ENCODE measurements around the gene NUDT15.
"Not testable (repeated sequence)": the region's sequence is repeated elsewhere in the genome, so short reads cannot be mapped to it uniquely, and the experiment has no call there.

The NUDT15 gene

DNA sequence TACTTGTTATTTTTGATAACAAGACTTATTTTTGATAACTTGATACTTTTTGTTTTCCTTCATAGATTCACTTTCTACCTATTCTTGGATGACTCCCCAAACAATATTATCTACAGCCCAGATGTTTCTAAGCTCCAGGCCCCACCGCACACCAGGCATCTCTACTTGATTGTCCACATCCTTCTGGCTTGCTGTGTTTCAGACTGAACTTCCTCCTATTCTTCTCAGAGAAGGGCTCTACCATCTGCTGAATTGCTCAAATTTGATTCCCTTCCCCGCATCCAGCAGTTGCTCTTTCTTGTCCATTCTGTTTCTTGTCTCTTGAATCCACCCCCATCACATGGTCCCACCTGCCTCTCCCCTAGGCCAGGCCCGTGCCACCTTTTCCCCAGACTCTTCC is 13.0 kb downstream of the NUDT15 start:
- Histone ChIP-seq H3K4me3 (ENCODE audit: low read depth in 1 of 2, low read length in 2 of 2) (no peak overlapping the region), H3K27me3 (ENCODE audit: insufficient read depth, low read length, poor library complexity) (no peaks in the 10 kb centered on the region), H4K20me1 (ENCODE audit: insufficient read depth, low read length) (no peaks in the 10 kb centered on the region), H3K79me2 (ENCODE audit: insufficient read depth, low read length) (no peaks in the 10 kb centered on the region; the same call in 1 of the 2 replicates), H3K9me3 (ENCODE audit: insufficient read depth, low read length, severe bottlenecking) (no peaks in the 10 kb centered on the region), H3K36me3 (ENCODE audit: insufficient read depth, low read length) (peaks cover 83% of the 10 kb centered on the region), H3K27ac (ENCODE audit: low read length) (no peak overlapping the region), H2AFZ (ENCODE audit: low read depth, low read length) (no peak overlapping the region), H3K4me1 (ENCODE audit: insufficient read depth, low read length) (no peaks in the 10 kb centered on the region), H3K9ac (ENCODE audit: low read depth, low read length) (no peak overlapping the region), H3K4me2 (ENCODE audit: insufficient read depth, low read length) (no peak overlapping the region)
- DNase-seq (no peak), ATAC-seq (ENCODE audit: insufficient read depth, low read depth) (no peak)
- TF ChIP-seq, protein P1, sequence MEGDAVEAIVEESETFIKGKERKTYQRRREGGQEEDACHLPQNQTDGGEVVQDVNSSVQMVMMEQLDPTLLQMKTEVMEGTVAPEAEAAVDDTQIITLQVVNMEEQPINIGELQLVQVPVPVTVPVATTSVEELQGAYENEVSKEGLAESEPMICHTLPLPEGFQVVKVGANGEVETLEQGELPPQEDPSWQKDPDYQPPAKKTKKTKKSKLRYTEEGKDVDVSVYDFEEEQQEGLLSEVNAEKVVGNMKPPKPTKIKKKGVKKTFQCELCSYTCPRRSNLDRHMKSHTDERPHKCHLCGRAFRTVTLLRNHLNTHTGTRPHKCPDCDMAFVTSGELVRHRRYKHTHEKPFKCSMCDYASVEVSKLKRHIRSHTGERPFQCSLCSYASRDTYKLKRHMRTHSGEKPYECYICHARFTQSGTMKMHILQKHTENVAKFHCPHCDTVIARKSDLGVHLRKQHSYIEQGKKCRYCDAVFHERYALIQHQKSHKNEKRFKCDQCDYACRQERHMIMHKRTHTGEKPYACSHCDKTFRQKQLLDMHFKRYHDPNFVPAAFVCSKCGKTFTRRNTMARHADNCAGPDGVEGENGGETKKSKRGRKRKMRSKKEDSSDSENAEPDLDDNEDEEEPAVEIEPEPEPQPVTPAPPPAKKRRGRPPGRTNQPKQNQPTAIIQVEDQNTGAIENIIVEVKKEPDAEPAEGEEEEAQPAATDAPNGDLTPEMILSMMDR (IDR thresholded peaks at IDR 0.05; ENCODE audit: borderline replicate concordance, extremely low read depth, low read length, poor library complexity, severe bottlenecking) = no peak
- TF ChIP-seq EZH2 (IDR thresholded peaks at IDR 0.05; ENCODE audit: borderline replicate concordance, low read depth, low read length, severe bottlenecking) = no peak

DNA sequence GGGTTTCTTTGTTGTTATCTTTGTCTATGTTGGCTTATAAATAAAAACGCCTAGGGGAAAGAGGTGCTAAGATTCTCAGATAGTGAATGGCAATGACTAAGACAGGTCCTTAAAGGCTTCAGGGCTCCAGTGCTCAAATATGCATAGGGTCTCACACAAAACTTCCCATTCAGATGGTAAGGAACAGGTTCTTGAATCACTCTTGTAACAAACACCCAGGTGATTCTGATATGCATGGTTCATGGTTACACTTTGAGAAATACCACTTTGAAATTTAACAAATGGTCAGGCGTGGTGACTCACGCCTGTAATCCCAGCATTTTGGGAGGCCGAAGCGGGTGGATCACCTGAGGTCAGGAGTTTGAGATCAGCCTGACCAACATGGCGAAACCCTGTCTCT is 17.1 kb downstream of the NUDT15 start:
- Histone ChIP-seq H3K27me3 (ENCODE audit: insufficient read depth, low read length, poor library complexity) (no peaks in the 10 kb centered on the region), H3K4me3 (ENCODE audit: low read depth in 1 of 2, low read length in 2 of 2) (no peak overlapping the region), H3K36me3 (ENCODE audit: insufficient read depth, low read length) (peaks cover 53% of the 10 kb centered on the region), H3K9me3 (ENCODE audit: insufficient read depth, low read length, severe bottlenecking) (no peaks in the 10 kb centered on the region), H4K20me1 (ENCODE audit: insufficient read depth, low read length) (no peaks in the 10 kb centered on the region), H3K27ac (ENCODE audit: low read length) (no peak overlapping the region), H3K4me1 (ENCODE audit: insufficient read depth, low read length) (no peaks in the 10 kb centered on the region), H3K79me2 (ENCODE audit: insufficient read depth, low read length) (no peaks in the 10 kb centered on the region; the same call in 1 of the 2 replicates), H3K4me2 (ENCODE audit: insufficient read depth, low read length) (no peak overlapping the region), H2AFZ (ENCODE audit: low read depth, low read length) (no peak overlapping the region), H3K9ac (ENCODE audit: low read depth, low read length) (no peak overlapping the region)
- DNase-seq = no peak
- TF ChIP-seq, protein P1 (IDR thresholded peaks at IDR 0.05; ENCODE audit: borderline replicate concordance, extremely low read depth, low read length, poor library complexity, severe bottlenecking) = no peak
- TF ChIP-seq EZH2 (IDR thresholded peaks at IDR 0.05; ENCODE audit: borderline replicate concordance, low read depth, low read length, severe bottlenecking) = no peak
- no peak for ATAC-seq (ENCODE audit: insufficient read depth, low read depth)

DNA sequence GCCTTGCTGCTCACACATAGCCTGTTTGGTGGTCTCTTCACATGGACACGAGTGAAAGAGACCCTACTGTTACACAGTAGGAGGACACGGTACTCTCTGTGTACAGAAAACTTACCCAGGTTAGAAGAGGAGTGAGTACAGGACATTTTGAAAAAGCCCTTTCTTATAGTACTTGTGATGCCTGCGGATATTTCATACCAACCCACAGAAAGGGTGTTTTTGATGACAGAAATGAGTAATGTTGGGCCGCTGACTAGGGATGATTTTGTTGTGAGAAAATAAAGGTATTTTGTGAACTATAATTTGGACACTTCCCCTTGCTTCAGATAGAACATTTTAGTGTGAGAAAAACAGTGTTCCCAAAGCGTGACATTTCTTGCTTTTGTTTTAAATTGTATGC is 18.2 kb downstream of the NUDT15 start:
- TF ChIP-seq EZH2 (IDR thresholded peaks at IDR 0.05; ENCODE audit: borderline replicate concordance, low read depth, low read length, severe bottlenecking) = no peak
- TF ChIP-seq, protein P1 (IDR thresholded peaks at IDR 0.05; ENCODE audit: borderline replicate concordance, extremely low read depth, low read length, poor library complexity, severe bottlenecking) = no peak
- DNase-seq (no peak), ATAC-seq (ENCODE audit: insufficient read depth, low read depth) (no peak)
- Histone ChIP-seq H3K9ac (ENCODE audit: low read depth, low read length) (no peak overlapping the region), H3K4me1 (ENCODE audit: insufficient read depth, low read length) (no peaks in the 10 kb centered on the region), H3K27me3 (ENCODE audit: insufficient read depth, low read length, poor library complexity) (no peaks in the 10 kb centered on the region), H3K4me2 (ENCODE audit: insufficient read depth, low read length) (no peak overlapping the region), H3K4me3 (ENCODE audit: low read depth in 1 of 2, low read length in 2 of 2) (no peak overlapping the region), H4K20me1 (ENCODE audit: insufficient read depth, low read length) (no peaks in the 10 kb centered on the region), H3K27ac (ENCODE audit: low read length) (no peak overlapping the region), H3K79me2 (ENCODE audit: insufficient read depth, low read length) (no peaks in the 10 kb centered on the region; the same call in 1 of the 2 replicates), H2AFZ (ENCODE audit: low read depth, low read length) (no peak overlapping the region), H3K36me3 (ENCODE audit: insufficient read depth, low read length) (peaks cover 44% of the 10 kb centered on the region), H3K9me3 (ENCODE audit: insufficient read depth, low read length, severe bottlenecking) (no peaks in the 10 kb centered on the region)

DNA sequence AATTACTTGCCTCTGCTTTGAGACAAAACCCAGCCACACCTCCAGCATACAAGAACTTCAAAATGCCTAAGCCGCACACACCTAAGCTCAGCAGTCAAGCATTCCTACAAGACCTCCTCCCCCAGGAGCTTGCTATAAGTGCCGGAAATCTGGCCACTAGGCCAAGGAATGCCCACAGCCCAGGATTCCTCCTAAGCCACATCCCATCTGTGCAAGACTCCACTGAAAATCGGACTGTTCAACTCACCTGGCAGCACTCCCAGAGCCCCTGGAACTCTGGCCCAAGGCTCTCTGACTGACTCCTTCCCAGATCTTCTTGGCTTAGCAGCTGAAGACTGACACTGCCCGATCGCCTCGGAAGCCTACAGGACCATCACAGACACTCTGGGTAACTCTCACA is 21.0 kb downstream of the NUDT15 start:
- ATAC-seq (ENCODE audit: insufficient read depth, low read depth); H3K4me1 ChIP-seq (ENCODE audit: insufficient read depth, low read length); H3K4me3 ChIP-seq (ENCODE audit: low read depth in 1 of 2, low read length in 2 of 2); H3K27ac ChIP-seq (ENCODE audit: low read length); H3K79me2 ChIP-seq (ENCODE audit: insufficient read depth, low read length); H3K9ac ChIP-seq (ENCODE audit: low read depth, low read length); H4K20me1 ChIP-seq (ENCODE audit: insufficient read depth, low read length); H2AFZ ChIP-seq (ENCODE audit: low read depth, low read length); DNase-seq; H3K4me2 ChIP-seq (ENCODE audit: insufficient read depth, low read length); H3K27me3 ChIP-seq (ENCODE audit: insufficient read depth, low read length, poor library complexity); H3K9me3 ChIP-seq (ENCODE audit: insufficient read depth, low read length, severe bottlenecking): not testable (repeated sequence)
- peaks cover 26% of the 10 kb centered on the region; the same call in 1 of the 2 replicates for H3K36me3 ChIP-seq (ENCODE audit: insufficient read depth, low read length)

DNA sequence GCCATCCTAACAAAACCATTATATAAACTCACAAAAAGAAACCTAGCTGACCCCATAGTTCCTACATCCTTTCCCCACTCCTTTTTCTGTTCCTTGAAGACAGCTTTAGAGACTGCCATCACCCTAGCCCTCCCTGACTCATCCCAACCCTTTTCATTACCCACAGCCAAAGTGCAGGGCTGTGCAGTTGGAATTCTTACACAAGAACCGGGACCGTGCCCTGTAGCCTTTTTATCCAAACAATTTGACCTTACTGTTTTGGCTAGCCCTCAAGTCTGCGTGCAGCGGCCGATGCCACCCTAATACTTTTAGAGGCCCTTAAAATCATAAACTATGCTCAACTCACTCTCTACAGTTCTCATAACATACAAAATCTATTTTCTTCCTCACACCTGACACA is 22.4 kb downstream of the NUDT15 start:
- H3K4me2 ChIP-seq (ENCODE audit: insufficient read depth, low read length); H3K4me1 ChIP-seq (ENCODE audit: insufficient read depth, low read length); DNase-seq; H3K9me3 ChIP-seq (ENCODE audit: insufficient read depth, low read length, severe bottlenecking); H3K79me2 ChIP-seq (ENCODE audit: insufficient read depth, low read length); H3K27me3 ChIP-seq (ENCODE audit: insufficient read depth, low read length, poor library complexity); H4K20me1 ChIP-seq (ENCODE audit: insufficient read depth, low read length); ATAC-seq (ENCODE audit: insufficient read depth, low read depth); H2AFZ ChIP-seq (ENCODE audit: low read depth, low read length); H3K4me3 ChIP-seq (ENCODE audit: low read depth in 1 of 2, low read length in 2 of 2); H3K9ac ChIP-seq (ENCODE audit: low read depth, low read length); H3K27ac ChIP-seq (ENCODE audit: low read length): not testable (repeated sequence)
- peaks cover 20% of the 10 kb centered on the region; the same call in 1 of the 2 replicates for H3K36me3 ChIP-seq (ENCODE audit: insufficient read depth, low read length)
